ENCODE measurements around the gene MESP2.

Gene MESP2

GRCh38 chr15:89794627-89795241 is 18.6 kb downstream of the MESP2 start:
- no peak overlapping the region for H3K4me3 ChIP-seq (replicated peaks; ENCODE audit: insufficient read depth, low read length)
- TF ChIP-seq CTCF (IDR thresholded peaks at IDR 0.05; ENCODE audit: insufficient read depth, low read length) (no peak), GABPA (IDR thresholded peaks at IDR 0.05; ENCODE audit: low read depth) (no peak), REST (IDR thresholded peaks at IDR 0.05; ENCODE audit: insufficient replicate concordance, low read depth) (no peak), POLR2AphosphoS5 (IDR thresholded peaks at IDR 0.05; ENCODE audit: low read depth) (no peak), SPI1 (IDR thresholded peaks at IDR 0.05; ENCODE audit: borderline replicate concordance, low read depth) (no peak)
- no peak overlapping the region for H3K27ac ChIP-seq (replicated peaks)
- no peak for DNase-seq (ENCODE audit: low read depth in 1 of 2, low spot score in 1 of 2)
- no peaks in the 10 kb centered on the region for H3K27me3 ChIP-seq (ENCODE audit: insufficient read depth, poor library complexity, severe bottlenecking)

- TF ChIP-seq SPI1 (IDR thresholded peaks at IDR 0.05; ENCODE audit: borderline replicate concordance, low read depth) = no peak
- TF ChIP-seq REST (IDR thresholded peaks at IDR 0.05; ENCODE audit: insufficient replicate concordance, low read depth) = no peak
- no peak for TF ChIP-seq GABPA (IDR thresholded peaks at IDR 0.05; ENCODE audit: low read depth)
- TF ChIP-seq CTCF (IDR thresholded peaks at IDR 0.05; ENCODE audit: insufficient read depth, low read length) = no peak
- Histone ChIP-seq H3K27me3 (ENCODE audit: insufficient read depth, poor library complexity, severe bottlenecking) (no peaks in the 10 kb centered on the region), H3K4me3 (replicated peaks; ENCODE audit: insufficient read depth, low read length) (no peak overlapping the region), H3K27ac (replicated peaks) (no peak overlapping the region)
- no peak for DNase-seq (ENCODE audit: low read depth in 1 of 2, low spot score in 1 of 2)
These were observed 19.9 kb downstream of the MESP2 start for GRCh38 chr15:89795996-89796395.

GRCh38 chr15:89797678-89798201 is 21.6 kb downstream of the MESP2 start:
- Histone ChIP-seq H3K27me3 (ENCODE audit: insufficient read depth, poor library complexity, severe bottlenecking) (no peaks in the 10 kb centered on the region), H3K4me3 (replicated peaks; ENCODE audit: insufficient read depth, low read length) (no peak overlapping the region), H3K27ac (replicated peaks) (no peak overlapping the region)
- no peak for DNase-seq (ENCODE audit: low read depth in 1 of 2, low spot score in 1 of 2)
- no peak for TF ChIP-seq GABPA (IDR thresholded peaks at IDR 0.05; ENCODE audit: low read depth)
- TF ChIP-seq SPI1 (IDR thresholded peaks at IDR 0.05; ENCODE audit: borderline replicate concordance, low read depth) = no peak
- TF ChIP-seq CTCF (IDR thresholded peaks at IDR 0.05; ENCODE audit: insufficient read depth, low read length) = no peak
- no peak for TF ChIP-seq REST (IDR thresholded peaks at IDR 0.05; ENCODE audit: insufficient replicate concordance, low read depth)
- TF ChIP-seq POLR2AphosphoS5 (IDR thresholded peaks at IDR 0.05; ENCODE audit: low read depth) = no peak
